HG02943 (cell line): ENCODE results near the gene UGT2B17.

Experiments used
- ATAC-seq: cut with Tn5 transposase; IDR thresholded peaks from one replicate; pipeline ENCODE4 v1.9.1; 2021; ENCODE audit warnings: mild to moderate bottlenecking, low read depth, moderate library complexity; ENCODE audit not compliant: unreplicated experiment

Gene UGT2B17

DNA sequence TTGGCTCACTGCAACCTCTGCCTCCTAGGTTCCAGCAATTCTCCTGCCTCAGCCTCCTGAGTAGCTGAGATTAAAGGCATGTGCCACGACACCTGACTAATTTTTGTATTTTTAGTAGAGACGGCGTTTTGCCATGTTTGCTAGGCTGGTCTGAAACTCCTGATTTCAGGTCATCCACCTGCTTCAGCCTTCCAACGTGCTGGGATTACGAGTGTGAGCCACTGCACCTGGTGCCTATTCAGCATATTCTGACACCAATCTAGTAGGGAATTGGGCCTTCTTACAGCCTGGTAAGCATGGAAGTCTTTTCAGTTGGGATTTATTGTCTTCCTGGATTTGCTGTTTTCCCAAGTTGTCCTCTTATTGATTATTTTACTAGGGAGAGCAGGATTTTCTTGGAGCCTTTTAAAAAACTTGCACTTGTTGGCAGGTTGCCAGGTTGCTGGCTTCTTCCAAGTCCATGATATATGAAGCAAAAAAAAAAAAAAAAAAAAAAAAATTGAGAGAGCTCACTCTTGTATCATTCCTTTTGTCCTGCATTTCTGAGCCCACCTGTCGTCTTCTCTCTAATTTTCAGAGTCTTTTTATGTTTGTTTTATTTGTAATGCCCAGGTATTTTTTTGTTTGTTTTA is 85.2 kb downstream of the UGT2B17 start:
- ATAC-seq = no peak

GRCh38 chr4:68489338-68489737 is 86.8 kb downstream of the UGT2B17 start:
- ATAC-seq = no peak
